GM15510 (cell line): Measurements from ENCODE around the gene NSF.

Source experiments
- POLR2A ChIP-seq: IDR thresholded peaks from 3 replicates; pipeline ENCODE4 v1.6.1; 2011; ENCODE audit warnings: borderline replicate concordance; ENCODE audit not compliant: insufficient read length; ENCODE audit errors: extremely low read depth

Gene NSF

GRCh38 chr17:46736100-46736499 is 145.6 kb downstream of the NSF start:
- TF ChIP-seq POLR2A = no peak

- TF ChIP-seq POLR2A = no peak
These were observed 146.9 kb downstream of the NSF start for GRCh38 chr17:46737326-46737725.

- TF ChIP-seq POLR2A = no peak
These were observed 148.1 kb downstream of the NSF start for GRCh38 chr17:46738544-46738943.

GRCh38 chr17:46739982-46740381 is 149.5 kb downstream of the NSF start:
- TF ChIP-seq POLR2A = no peak

- no peak for TF ChIP-seq POLR2A
These were observed 150.8 kb downstream of the NSF start for GRCh38 chr17:46741122-46741730.

GRCh38 chr17:46742565-46743270 is 152.2 kb downstream of the NSF start:
- no peak for TF ChIP-seq POLR2A

GRCh38 chr17:46744441-46744840 is 154.0 kb downstream of the NSF start:
- no peak for TF ChIP-seq POLR2A

- no peak for TF ChIP-seq POLR2A
These were observed 154.9 kb downstream of the NSF start for GRCh38 chr17:46745376-46745775.

GRCh38 chr17:46751425-46751824 is 161.0 kb downstream of the NSF start:
- TF ChIP-seq POLR2A = no peak

GRCh38 chr17:46753776-46754175 is 163.3 kb downstream of the NSF start:
- TF ChIP-seq POLR2A = no peak

- no peak for TF ChIP-seq POLR2A
These were observed 165.7 kb downstream of the NSF start for GRCh38 chr17:46756081-46756735.

- no peak for TF ChIP-seq POLR2A
These were observed 166.4 kb downstream of the NSF start for GRCh38 chr17:46756861-46757260.

GRCh38 chr17:46758614-46759013 is 168.1 kb downstream of the NSF start:
- TF ChIP-seq POLR2A = no peak

GRCh38 chr17:46759141-46759540 is 168.7 kb downstream of the NSF start:
- TF ChIP-seq POLR2A = no peak

- no peak for TF ChIP-seq POLR2A
These were observed 172.9 kb downstream of the NSF start for GRCh38 chr17:46763416-46763815.
